Stimulated activated CD8-positive, alpha-beta memory T cell treated with anti-CD3 and anti-CD28 coated beads, Interleukin-7, amount 100 ng/mL, for 1 hour (primary cell): ENCODE results near the gene PIGX.

Experiments used
- DNase-seq, 2 donors: peaks; one replicate each; pipeline ENCODE4 v3.0.0-alpha.2; 2020; ENCODE audit warnings: low read depth in 2 of 2

PIGX gene

GRCh38 chr3:196757876-196758739, 45.9 kb downstream of the PIGX start:
- no peak for DNase-seq

- no peak for DNase-seq
Observed at GRCh38 chr3:196763179-196763578, 51.0 kb downstream of the PIGX start.

GRCh38 chr3:196765454-196765853, 53.3 kb downstream of the PIGX start:
- no peak for DNase-seq

- DNase-seq, result no peak
Observed at GRCh38 chr3:196771067-196771466, 58.9 kb downstream of the PIGX start.

- no peak for DNase-seq
Observed at GRCh38 chr3:196772102-196772501, 59.9 kb downstream of the PIGX start.

GRCh38 chr3:196772897-196773296, 60.7 kb downstream of the PIGX start:
- no peak for DNase-seq

- DNase-seq, result no peak
Observed at GRCh38 chr3:196774191-196774820, 62.1 kb downstream of the PIGX start.

- DNase-seq, result no peak
Observed at GRCh38 chr3:196774848-196775422, 62.8 kb downstream of the PIGX start.

- no peak for DNase-seq
Observed at GRCh38 chr3:196775938-196776337, 63.8 kb downstream of the PIGX start.

- DNase-seq, result no peak
Observed at GRCh38 chr3:196777836-196778235, 65.7 kb downstream of the PIGX start.

- no peak for DNase-seq
Observed at GRCh38 chr3:196778755-196779154, 66.6 kb downstream of the PIGX start.

- DNase-seq, result no peak
Observed at GRCh38 chr3:196782511-196782910, 70.3 kb downstream of the PIGX start.
